Measurements from ENCODE around the gene MYT1. TPM values are rescaled to one million over a fixed set of nuclear protein-coding genes. Genes with fewer than 3 reads are reported as not detected.

MYT1 gene
- total RNA-seq, 1 donor from 2014 or later, result 1.2 TPM

DNA sequence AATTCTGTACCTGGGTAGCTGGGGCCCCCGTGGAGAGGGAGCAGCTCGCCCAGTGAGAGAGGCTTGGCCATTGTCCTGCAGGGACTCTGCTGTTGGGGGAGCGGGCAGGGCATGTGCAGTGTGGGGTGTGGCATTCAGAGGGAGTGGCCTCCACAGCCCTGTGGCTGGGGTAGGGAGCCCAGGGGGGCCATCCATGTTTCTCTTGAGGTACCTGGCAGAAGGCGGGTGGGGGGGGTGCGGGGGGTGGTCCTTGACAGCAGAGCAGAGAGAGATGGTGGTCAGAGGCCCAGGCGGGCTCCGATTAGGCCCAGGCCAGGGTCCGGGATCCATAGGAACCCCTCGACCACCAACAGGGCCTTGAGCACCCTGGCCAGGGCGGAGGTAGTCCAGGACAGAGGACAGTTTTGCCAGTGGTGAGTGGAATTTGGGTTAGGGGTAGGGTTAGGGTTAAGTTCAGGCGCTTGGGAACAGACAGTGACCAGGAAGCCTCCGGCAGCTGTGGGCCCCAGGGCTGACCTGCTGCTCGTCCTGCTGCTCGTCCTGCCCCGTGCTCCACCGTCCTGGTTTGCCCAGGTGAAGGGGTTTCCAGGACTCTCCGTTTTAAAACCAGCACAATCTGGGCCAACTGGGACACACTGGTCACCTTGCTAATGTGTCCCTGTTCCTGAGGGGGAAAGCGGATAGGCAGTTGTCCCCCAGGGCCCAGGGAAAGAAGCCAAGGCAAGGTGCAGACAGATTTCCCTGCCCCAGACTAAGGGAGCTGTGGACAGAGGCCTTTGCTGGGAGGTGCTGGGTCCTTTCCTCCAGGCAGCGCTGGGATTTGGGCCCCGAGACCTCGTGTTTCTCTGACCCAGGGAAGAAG is 24.8 kb upstream of the MYT1 start:
- H3K36me3 Mint-ChIP-seq, result no peaks in the 10 kb centered on the region
- peaks cover 19% of the 10 kb centered on the region for H3K27me3 Mint-ChIP-seq (ENCODE audit: insufficient read depth, low read depth)
- no peak overlapping the region for H3K4me3 ChIP-seq
- peaks cover 39% of the 10 kb centered on the region for H3K4me1 Mint-ChIP-seq
- H3K27me3 ChIP-seq, result no peaks in the 10 kb centered on the region
- H3K27ac ChIP-seq, result no peak overlapping the region
- peak overlapping the region; percentile 45 for H3K4me2 ChIP-seq
- H3K9me3 ChIP-seq (ENCODE audit: low read depth), result no peaks in the 10 kb centered on the region
- peaks cover 36% of the 10 kb centered on the region for H3K4me1 ChIP-seq
- H3K9ac ChIP-seq, result no peak overlapping the region
- H2AFZ ChIP-seq (replicated peaks), result no peak overlapping the region
- H3F3A ChIP-seq (ENCODE audit: low read depth), result peaks cover 25% of the 10 kb centered on the region
- H3K36me3 ChIP-seq, result no peaks in the 10 kb centered on the region
- TF ChIP-seq, protein P1, sequence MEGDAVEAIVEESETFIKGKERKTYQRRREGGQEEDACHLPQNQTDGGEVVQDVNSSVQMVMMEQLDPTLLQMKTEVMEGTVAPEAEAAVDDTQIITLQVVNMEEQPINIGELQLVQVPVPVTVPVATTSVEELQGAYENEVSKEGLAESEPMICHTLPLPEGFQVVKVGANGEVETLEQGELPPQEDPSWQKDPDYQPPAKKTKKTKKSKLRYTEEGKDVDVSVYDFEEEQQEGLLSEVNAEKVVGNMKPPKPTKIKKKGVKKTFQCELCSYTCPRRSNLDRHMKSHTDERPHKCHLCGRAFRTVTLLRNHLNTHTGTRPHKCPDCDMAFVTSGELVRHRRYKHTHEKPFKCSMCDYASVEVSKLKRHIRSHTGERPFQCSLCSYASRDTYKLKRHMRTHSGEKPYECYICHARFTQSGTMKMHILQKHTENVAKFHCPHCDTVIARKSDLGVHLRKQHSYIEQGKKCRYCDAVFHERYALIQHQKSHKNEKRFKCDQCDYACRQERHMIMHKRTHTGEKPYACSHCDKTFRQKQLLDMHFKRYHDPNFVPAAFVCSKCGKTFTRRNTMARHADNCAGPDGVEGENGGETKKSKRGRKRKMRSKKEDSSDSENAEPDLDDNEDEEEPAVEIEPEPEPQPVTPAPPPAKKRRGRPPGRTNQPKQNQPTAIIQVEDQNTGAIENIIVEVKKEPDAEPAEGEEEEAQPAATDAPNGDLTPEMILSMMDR (IDR thresholded peaks at IDR 0.05), result no peak
- TF ChIP-seq EZH2 (IDR thresholded peaks at IDR 0.05) (no peak), EZH2phosphoT487 (IDR thresholded peaks at IDR 0.05) (no peak)
- H3K79me2 ChIP-seq (ENCODE audit: low read depth), result no peaks in the 10 kb centered on the region
- H3K9me3 Mint-ChIP-seq, result peaks cover 6% of the 10 kb centered on the region
- DNase-seq (ENCODE audit: low spot score), result no peak
- H3K4me3 Mint-ChIP-seq, result no peak overlapping the region
- H3K27ac Mint-ChIP-seq, result peak overlapping the region; percentile 40
- H4K20me1 ChIP-seq (ENCODE audit: low read depth), result no peaks in the 10 kb centered on the region

DNA sequence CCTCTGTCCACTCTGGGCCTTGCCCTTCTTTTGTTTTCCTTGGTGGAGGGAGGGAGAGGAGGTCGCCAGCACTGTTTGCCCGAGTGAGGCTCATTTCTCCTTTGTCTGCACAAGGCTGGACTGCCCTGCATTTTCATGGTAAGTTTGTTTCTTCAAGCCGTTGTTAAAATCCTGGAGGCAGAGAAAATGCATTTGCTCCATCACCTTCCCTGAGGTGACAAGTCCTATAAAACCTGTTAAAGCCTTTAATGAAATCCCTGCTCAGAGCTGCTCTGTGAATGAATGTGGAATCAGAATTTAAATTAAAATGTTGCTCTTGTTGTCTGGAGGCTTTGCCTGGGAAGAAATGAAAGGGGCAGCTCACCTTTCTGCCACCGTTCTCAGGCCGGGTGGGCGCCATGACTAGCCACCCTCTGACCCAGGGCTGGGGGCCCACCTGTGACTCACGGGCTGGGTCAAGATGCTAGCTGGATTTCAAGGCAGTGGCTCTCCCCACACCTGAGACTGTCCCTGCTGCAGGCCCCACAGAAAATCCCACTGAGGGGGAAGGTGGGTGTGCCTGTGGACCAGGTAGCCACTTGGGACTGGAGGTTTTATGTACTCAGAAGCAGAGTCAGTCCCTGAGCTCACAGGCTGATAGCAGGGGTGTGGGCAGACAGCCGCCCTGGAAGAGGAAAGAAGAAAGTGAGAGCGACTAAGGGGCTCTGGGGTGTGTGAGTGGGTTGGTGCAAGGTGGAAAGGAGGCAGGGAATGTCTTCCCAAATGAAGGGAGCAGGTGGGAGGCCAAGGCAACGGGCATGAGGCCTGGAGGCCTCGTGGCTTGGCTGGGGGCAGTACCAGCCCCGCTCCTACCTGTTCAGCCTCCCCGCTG is 24.0 kb upstream of the MYT1 start:
- no peak for DNase-seq (ENCODE audit: low spot score)
- Histone ChIP-seq H3K4me2 (peak overlapping the region; percentile 45), H2AFZ (replicated peaks) (peak overlapping the region; percentile 73), H3F3A (ENCODE audit: low read depth) (peaks cover 25% of the 10 kb centered on the region), H3K79me2 (ENCODE audit: low read depth) (no peaks in the 10 kb centered on the region), H4K20me1 (ENCODE audit: low read depth) (no peaks in the 10 kb centered on the region), H3K27ac (no peak overlapping the region), H3K4me3 (no peak overlapping the region), H3K4me1 (peaks cover 36% of the 10 kb centered on the region), H3K27me3 (no peaks in the 10 kb centered on the region), H3K9ac (no peak overlapping the region), H3K9me3 (ENCODE audit: low read depth) (no peaks in the 10 kb centered on the region), H3K36me3 (no peaks in the 10 kb centered on the region)
- H3K4me1 Mint-ChIP-seq, result peaks cover 39% of the 10 kb centered on the region
- H3K36me3 Mint-ChIP-seq, result peaks cover 3% of the 10 kb centered on the region
- H3K27me3 Mint-ChIP-seq (ENCODE audit: insufficient read depth, low read depth), result peaks cover 16% of the 10 kb centered on the region
- peak overlapping the region; percentile 21 for H3K4me3 Mint-ChIP-seq
- peak overlapping the region; percentile 40 for H3K27ac Mint-ChIP-seq
- TF ChIP-seq EZH2phosphoT487 (IDR thresholded peaks at IDR 0.05) (no peak), EZH2 (IDR thresholded peaks at IDR 0.05) (no peak)
- TF ChIP-seq, protein P1 (IDR thresholded peaks at IDR 0.05), result no peak
- peaks cover 14% of the 10 kb centered on the region for H3K9me3 Mint-ChIP-seq

- no peak overlapping the region for H3K27ac ChIP-seq
- H2AFZ ChIP-seq (replicated peaks), result no peak overlapping the region
- Mint-ChIP-seq H3K36me3 (peaks cover 3% of the 10 kb centered on the region), H3K4me1 (peaks cover 39% of the 10 kb centered on the region), H3K27ac (peak overlapping the region; percentile 40), H3K9me3 (peaks cover 14% of the 10 kb centered on the region), H3K27me3 (ENCODE audit: insufficient read depth, low read depth) (peaks cover 16% of the 10 kb centered on the region), H3K4me3 (no peak overlapping the region)
- no peak overlapping the region for H3K4me3 ChIP-seq
- no peak overlapping the region for H3K4me2 ChIP-seq
- no peak overlapping the region for H3K9ac ChIP-seq
- H3K27me3 ChIP-seq, result no peaks in the 10 kb centered on the region
- DNase-seq (ENCODE audit: low spot score), result no peak
- peaks cover 2% of the 10 kb centered on the region for H4K20me1 ChIP-seq (ENCODE audit: low read depth)
- H3F3A ChIP-seq (ENCODE audit: low read depth), result peaks cover 28% of the 10 kb centered on the region
- peaks cover 38% of the 10 kb centered on the region for H3K4me1 ChIP-seq
- no peaks in the 10 kb centered on the region for H3K79me2 ChIP-seq (ENCODE audit: low read depth)
- no peaks in the 10 kb centered on the region for H3K9me3 ChIP-seq (ENCODE audit: low read depth)
- H3K36me3 ChIP-seq, result no peaks in the 10 kb centered on the region
- no peak for TF ChIP-seq EZH2 (IDR thresholded peaks at IDR 0.05)
- TF ChIP-seq EZH2phosphoT487 (IDR thresholded peaks at IDR 0.05), result no peak
- TF ChIP-seq, protein P1 (IDR thresholded peaks at IDR 0.05), result no peak
Measured at GRCh38 chr20:64140956-64141355, 23.3 kb upstream of the MYT1 start.

All from neural progenitor cell (in vitro differentiated cells).